ENCODE results near the gene RNF40.

GRCh38 chr16:30779596-30779995, 17.5 kb downstream of the RNF40 start:
- TF ChIP-seq CTCF (IDR thresholded peaks at IDR 0.05): no peak
- TF ChIP-seq POLR2A (IDR thresholded peaks at IDR 0.05): no peak
